ENCODE measurements around the gene ZNF154.

Gene ZNF154

DNA sequence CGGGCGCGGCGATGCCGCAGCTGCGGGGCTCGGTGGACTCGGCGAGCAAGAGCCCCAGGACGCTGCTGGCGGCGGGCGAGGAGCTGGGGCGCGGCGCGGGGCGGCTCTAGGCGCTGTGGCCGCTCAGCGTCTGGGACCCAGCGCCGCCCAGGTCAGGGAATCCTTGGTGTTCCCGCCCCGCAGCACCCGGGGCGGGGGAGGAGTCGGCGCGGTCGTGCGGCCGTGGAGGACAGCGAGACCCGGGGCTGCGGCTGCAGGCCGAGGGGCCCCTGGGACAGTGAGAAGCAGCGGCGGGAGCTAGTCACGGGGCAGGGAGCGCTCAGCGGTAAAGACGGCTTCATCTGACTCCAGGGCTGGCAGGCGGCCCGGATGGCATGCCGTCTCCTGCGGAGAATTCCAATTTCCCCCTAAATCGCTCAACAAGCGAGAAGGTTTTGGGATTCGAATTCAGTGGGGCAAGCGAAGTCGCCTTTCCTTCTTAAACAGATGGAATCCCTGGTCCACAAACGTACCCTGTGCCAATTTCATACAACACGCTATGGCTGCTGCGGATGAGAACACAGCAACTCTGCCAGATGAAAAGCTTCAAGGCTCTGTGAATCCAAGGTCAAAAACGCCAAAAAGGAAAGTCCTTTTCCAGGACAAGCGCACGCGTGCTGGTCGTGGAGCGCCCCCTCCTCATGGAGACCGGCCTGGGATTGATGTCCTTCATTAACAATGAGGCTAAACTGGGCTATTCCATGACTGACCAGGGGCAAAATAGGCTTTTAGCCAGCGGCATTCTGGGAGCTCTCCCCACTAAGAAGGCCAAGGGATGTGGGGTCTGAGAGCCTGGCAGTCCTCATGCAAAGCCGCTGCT is 44.5 kb downstream of the ZNF154 start:
- TF ChIP-seq, protein P1, sequence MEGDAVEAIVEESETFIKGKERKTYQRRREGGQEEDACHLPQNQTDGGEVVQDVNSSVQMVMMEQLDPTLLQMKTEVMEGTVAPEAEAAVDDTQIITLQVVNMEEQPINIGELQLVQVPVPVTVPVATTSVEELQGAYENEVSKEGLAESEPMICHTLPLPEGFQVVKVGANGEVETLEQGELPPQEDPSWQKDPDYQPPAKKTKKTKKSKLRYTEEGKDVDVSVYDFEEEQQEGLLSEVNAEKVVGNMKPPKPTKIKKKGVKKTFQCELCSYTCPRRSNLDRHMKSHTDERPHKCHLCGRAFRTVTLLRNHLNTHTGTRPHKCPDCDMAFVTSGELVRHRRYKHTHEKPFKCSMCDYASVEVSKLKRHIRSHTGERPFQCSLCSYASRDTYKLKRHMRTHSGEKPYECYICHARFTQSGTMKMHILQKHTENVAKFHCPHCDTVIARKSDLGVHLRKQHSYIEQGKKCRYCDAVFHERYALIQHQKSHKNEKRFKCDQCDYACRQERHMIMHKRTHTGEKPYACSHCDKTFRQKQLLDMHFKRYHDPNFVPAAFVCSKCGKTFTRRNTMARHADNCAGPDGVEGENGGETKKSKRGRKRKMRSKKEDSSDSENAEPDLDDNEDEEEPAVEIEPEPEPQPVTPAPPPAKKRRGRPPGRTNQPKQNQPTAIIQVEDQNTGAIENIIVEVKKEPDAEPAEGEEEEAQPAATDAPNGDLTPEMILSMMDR (IDR thresholded peaks at IDR 0.05; ENCODE audit: low read depth, low read length): no peak
- Histone ChIP-seq H3K27ac (peak overlapping the region; percentile 53), H3K36me3 (no peaks in the 10 kb centered on the region), H3K27me3 (ENCODE audit: insufficient read depth, low read depth, severe bottlenecking) (no peaks in the 10 kb centered on the region), H3K9me3 (ENCODE audit: severe bottlenecking) (no peaks in the 10 kb centered on the region), H3K4me3 (ENCODE audit: low read depth, low read length) (peak overlapping the region; percentile 50)
- DNase-seq: peak; percentile 77

- Histone ChIP-seq H3K27ac (no peak overlapping the region), H3K36me3 (no peaks in the 10 kb centered on the region), H3K9me3 (ENCODE audit: severe bottlenecking) (no peaks in the 10 kb centered on the region), H3K4me3 (ENCODE audit: low read depth, low read length) (no peak overlapping the region), H3K27me3 (ENCODE audit: insufficient read depth, low read depth, severe bottlenecking) (no peaks in the 10 kb centered on the region)
- TF ChIP-seq, protein P1 (IDR thresholded peaks at IDR 0.05; ENCODE audit: low read depth, low read length): no peak
- no peak for DNase-seq
These were observed 52.7 kb downstream of the ZNF154 start for GRCh38 chr19:57656346-57656745.

DNA sequence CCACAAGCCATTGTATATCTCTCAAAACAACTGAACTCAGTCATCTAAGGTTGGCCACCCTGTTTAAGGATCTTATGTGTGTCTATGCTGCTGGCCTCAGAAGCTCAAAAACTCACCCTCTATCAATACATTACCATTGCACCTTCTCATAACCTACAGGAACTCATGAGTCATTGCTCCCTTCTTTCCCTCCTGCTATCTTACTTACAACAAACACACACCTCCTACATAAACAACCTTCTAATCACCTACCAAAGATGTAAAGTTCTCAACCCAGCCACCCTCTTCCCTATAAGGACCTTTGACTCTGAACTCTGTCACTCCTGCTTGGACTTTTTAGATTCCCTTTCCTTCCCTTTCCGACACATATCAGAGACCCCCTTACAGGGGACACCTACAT is 53.6 kb downstream of the ZNF154 start:
- Histone ChIP-seq H3K4me3 (ENCODE audit: low read depth, low read length) (no peak overlapping the region), H3K36me3 (no peaks in the 10 kb centered on the region), H3K9me3 (ENCODE audit: severe bottlenecking) (no peaks in the 10 kb centered on the region), H3K27me3 (ENCODE audit: insufficient read depth, low read depth, severe bottlenecking) (no peaks in the 10 kb centered on the region), H3K27ac (no peak overlapping the region)
- TF ChIP-seq, protein P1 (IDR thresholded peaks at IDR 0.05; ENCODE audit: low read depth, low read length): no peak
- no peak for DNase-seq

DNA sequence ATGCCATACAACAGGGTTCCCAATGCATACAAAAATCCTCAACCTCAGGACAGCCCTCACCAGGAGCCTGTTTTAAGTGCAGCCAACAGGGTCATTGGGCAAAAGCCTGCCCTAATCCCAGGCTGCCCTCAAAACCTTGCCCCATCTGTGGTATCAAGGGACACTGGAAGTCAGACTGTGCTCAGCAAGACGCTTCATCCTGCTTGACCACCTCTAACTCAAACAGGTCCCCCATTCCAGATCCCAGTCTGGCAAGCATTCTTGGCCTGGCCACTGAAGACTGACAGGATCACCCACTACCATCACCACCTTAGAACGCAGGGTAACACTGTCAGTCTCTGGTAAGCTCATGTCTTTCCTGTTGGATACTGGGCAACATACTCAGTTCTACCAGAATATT is 55.3 kb downstream of the ZNF154 start:
- H3K27ac ChIP-seq: no peak overlapping the region
- H3K36me3 ChIP-seq: no peaks in the 10 kb centered on the region
- no peaks in the 10 kb centered on the region for H3K9me3 ChIP-seq (ENCODE audit: severe bottlenecking)
- H3K4me3 ChIP-seq (ENCODE audit: low read depth, low read length): no peak overlapping the region
- no peak for DNase-seq
- TF ChIP-seq, protein P1 (IDR thresholded peaks at IDR 0.05; ENCODE audit: low read depth, low read length): no peak
- no peaks in the 10 kb centered on the region for H3K27me3 ChIP-seq (ENCODE audit: insufficient read depth, low read depth, severe bottlenecking)

GRCh38 chr19:57651654-57651996 is 57.4 kb downstream of the ZNF154 start:
- no peak for DNase-seq
- H3K27ac ChIP-seq: peak overlapping the region; percentile 53
- no peaks in the 10 kb centered on the region for H3K36me3 ChIP-seq
- H3K27me3 ChIP-seq (ENCODE audit: insufficient read depth, low read depth, severe bottlenecking): no peaks in the 10 kb centered on the region
- H3K9me3 ChIP-seq (ENCODE audit: severe bottlenecking): no peaks in the 10 kb centered on the region
- H3K4me3 ChIP-seq (ENCODE audit: low read depth, low read length): no peak overlapping the region
- TF ChIP-seq, protein P1 (IDR thresholded peaks at IDR 0.05; ENCODE audit: low read depth, low read length): no peak
